DMS 273 (cell line): Measurements from ENCODE around the gene ATP2B2.
A peak's percentile ranks its signal among the peaks of the same experiment; 100 is the strongest.

ENCODE experiments used
- DNase-seq: peaks from one replicate; lab custom pipeline; 2025; ENCODE audit not compliant: unreplicated experiment; lab: John Stamatoyannopoulos, UW

ATP2B2 gene

DNA sequence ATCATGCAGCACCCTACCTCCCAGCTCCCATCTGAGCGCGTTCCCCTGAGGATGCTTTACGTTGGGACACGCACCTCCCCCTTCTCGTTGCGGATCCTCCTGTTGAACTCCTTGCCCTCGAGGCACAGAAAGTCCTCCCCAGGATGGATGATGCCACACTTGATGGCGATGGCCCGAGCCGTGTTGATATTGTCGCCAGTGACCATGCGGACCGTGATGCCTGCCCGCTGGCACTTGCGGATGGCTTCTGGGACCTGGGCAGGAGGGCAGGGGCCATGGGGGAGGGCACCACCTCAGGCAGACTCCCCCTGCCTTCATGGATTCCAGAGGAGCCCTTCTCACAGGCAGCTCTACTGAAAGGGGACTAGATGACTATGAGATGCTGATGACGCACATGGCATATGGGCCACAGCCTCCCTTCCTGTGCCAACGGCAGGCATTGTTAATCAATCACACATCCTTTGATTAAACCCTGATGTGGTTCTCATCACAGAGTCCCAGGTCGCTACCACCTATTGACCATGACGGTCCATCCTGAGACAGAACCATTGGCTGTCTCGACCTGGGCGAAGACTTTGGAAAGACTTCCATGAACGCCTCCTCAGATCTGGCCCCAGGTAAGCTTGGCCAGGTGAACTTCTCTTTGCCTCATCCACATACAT is 154.9 kb downstream of the ATP2B2 start:
- DNase-seq = no peak

DNA sequence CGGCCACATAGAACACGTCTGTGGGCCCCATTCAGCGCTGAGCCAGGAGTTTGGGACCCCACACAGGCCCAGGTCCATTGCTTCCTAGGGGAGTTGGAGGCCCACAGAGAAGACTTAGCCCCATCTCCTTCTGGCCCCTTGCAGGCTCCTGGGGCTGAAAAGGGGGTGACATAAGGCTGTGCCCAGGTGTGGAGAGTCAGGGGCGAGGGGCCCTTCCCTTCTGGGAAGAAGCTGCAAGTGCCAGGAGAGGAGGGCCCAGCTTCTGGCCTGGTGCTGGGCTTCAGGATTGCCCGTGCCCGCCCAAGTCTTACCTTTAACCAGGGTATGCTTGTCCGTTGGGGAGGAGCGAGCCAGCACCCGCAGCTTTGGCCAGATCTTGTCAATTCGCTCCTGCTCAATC is 155.6 kb downstream of the ATP2B2 start:
- DNase-seq = no peak

DNA sequence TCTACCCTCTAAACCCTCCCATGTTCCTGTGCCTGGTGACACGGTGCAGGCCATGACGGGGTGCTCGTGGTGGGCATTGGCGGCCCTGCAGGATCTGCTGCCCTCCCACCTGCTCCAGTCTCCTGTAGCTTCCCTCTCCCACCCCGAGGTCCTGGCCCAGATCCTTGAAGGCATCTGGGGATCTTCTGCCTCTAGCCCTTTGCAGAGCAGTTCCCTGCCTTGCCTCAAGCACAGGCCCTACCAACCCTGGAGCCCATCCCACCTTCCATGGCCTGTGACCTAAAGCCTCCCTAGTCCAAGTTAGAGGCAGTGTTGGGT is 157.0 kb downstream of the ATP2B2 start:
- no peak for DNase-seq

DNA sequence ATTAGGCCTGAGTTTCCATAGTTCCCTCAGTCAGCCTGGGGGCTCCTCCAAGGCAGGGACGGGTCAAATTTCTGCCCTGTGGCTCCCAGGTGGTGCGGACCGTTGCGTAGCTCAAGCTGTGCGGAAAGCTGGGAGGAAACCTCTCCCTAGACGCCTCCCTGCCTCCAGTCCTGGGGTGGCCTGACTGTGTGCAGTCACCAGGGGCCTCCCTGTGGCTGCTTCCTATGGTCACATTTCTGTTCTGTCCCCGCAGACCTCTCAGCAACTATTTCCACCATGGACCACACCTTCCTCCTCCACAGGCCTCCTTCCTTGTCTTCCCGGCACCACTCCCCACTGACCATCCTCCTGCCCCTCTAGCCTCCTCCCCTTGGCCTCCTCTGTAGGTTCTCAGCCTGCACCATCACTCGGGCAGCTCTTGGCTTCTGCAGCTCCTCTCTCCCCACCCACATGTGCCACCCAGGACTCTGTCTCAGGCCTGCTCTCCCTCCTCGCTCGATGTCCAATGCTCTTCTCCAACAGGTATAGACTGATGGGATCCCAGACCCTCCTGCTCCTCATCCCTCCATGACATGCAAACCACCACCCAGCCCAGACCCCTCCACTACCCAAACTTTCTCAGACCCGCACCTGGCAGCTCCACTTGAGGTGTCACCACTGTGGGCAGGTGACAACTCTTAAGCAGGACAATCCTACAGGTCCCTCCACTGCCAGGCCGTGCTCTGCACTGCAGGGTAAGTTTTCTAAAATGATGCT is 157.6 kb downstream of the ATP2B2 start:
- no peak for DNase-seq

DNA sequence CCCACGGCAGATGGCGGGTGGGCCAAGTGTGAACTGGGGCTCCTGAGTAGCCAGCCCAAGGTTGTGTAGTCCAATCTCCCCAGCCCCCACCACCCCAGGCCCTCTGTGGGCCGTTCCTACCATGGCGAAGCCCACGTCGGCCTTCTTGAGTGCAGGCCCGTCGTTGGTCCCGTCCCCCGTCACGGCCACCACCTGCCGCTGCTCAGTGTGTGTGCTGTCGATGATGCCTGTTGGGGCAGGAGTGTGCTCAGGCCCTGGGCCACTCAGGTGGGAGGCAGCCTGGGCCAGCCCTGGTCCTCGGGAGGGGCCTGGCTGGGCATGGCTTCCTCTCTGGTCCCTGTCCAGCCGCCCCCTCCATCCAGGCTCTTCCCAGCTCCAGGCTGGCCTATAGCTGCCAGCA is 159.5 kb downstream of the ATP2B2 start:
- DNase-seq = no peak

DNA sequence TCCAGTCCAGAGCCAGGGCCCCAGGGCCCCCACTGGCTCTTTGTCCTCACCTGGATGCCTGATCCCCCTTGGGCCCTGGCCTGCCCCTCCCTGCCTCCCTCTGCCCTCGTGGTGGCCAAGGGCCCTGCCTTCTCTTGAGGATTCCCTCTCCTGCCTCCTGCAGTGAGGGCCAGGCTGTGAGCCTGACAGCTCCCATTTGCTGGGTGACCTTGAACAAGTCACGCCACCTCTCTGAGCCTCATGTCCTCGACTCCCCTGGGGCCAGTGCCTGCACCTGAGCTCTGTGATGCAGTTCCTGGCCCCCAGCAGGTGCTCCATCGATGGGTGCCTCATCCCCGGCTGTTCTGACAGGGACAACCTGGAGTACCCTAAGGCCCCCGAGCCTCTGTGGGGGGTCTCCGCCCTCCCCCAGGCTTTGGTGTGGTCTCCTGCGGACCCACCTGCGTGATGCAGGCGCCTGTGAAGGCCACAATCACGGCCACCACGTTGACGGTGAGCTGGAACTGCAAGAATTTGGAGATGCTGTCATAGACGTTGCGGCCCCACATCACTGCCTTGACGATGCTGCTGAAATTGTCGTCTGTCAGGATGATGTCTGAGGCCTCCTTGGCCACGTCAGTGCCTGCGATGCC is 160.3 kb downstream of the ATP2B2 start:
- DNase-seq = no peak

DNA sequence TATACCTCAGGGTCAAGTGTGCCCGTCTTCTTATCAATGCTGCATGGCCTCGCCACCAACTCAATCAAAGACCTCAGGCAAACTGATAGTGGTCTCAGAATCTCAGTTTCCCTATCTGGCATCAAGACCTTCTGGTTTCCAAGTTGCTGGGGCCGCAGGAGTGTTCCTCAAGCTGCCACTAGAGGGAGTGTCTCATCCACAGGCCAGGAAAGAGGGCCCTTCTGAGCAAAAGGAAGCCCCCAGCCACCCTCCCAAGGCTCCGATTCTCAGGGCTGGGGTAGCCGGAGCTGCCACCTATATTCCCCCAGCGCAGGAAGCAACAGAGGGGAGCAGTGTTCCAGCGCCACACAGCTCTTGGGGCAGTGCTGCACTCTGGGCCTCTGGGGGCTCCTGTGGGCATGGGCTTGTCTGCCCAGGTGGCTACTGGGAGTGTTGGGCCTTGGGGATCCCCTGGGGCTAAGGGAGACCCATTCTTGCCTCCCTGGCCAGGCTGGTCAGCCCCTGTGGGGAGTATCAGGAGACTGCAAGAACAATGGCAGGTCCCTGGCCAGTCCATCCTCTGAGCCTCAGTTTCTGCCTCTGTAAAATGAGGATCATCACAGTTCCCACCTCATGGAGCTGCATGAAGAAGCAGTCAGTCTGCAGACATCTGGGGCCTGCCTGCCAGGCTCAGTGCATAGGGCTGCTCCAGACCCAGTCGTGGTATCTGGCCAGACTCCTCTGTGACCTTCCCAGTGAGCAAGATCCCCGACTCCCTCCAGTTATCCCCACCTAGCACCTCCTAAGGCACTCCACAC is 161.0 kb downstream of the ATP2B2 start:
- peak; percentile 69 for DNase-seq

DNA sequence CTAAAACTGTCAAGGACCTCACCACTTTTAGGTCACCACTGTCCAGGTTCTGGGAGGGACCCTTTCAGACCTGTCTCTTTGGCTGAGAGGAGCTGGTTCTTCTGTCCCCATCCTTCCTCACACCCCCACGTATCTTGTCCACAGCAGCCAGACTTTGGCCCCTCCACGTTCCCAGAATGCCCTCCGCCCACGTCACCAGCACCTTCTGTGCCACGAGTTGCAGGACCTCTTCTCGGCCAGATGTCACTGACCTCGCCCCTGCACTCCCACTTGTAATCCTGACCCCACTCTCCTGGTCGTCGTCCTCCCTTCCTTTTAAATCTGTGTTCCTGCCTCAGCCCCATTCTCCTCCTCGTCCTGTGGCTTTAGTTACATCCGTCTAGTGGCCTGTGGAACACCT is 161.9 kb downstream of the ATP2B2 start:
- DNase-seq = no peak

DNA sequence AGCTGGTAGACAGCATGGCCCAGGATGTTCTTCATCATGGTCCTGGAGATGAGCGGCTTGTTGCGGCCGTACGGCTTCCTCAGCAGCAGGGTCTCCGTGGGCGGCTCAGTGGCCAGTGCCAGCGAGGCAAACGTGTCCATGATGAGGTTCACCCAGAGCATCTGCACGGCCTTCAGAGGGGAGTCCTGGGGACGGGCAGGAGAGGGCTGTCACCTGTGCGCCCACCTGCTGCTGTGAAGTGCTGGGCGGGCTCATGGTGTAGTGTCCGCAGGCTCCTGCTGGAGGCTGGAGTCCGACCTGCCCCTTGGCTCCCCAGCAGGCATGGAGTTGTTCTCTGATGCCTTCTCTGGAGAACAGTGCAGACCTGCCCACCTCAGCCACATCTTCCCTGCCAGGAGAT is 162.6 kb downstream of the ATP2B2 start:
- no peak for DNase-seq

DNA sequence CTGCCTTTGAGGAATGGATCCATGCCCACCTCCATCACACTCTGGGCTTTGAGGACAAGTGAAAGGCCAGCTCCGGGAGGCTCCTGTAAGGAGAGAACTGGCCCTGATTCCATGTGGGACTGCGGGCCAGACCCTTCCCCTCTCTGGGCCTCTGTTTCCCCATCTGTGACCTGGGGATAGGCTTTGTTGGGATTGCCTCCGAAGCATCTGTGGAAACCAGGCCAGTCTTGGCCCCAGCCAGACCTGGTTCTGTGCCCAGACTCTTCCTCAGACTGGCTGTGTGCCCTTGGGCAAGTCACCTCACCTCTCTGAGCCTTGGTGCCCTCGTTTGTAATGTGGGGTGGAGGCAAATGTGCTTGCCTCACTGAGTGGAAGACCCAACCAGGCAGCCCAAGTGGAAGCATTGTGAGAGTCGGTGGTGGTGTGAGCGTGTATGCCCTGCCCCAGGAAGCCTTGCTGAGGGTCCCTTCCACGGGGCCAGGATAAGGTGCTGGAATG is 163.4 kb downstream of the ATP2B2 start:
- DNase-seq = no peak

DNA sequence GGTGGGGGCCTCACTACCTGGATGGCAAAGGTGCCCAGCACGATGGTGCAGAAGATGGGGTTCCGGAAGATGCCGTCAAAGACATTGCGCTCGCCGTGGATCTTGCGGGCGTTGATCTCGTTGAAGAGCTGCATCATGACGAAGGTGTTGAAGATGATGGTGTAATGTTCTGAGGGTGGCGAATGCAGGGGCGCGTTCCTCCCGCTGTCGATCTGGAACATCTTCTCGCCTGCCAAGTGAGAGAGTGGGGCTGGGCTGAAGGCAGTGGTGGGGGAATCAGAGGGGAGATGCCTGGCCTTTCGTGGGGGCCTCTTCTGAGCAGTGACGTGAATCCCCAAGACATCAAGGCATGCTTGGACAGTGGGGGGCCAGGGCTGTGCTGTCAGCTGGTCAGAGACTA is 164.9 kb downstream of the ATP2B2 start:
- DNase-seq = no peak

DNA sequence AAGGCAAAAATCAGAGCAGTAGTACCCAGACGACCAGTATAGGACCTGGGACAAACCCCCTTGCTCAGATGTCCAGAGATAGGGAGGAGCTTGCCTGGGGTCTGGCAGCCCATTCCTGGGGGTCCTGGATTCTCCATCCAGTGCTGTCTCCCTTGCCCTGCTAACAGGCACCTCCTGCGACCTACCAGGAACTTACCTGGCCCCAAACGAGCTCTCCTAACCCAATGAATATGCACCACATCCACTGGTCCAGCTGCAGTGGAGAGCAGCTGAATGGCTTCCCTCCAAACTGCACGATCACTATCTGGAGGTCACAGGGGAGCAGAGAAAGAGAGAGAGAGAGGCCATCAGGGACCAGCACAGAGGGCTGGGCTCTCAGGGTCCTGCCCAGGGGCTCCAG is 165.3 kb downstream of the ATP2B2 start:
- DNase-seq = no peak

DNA sequence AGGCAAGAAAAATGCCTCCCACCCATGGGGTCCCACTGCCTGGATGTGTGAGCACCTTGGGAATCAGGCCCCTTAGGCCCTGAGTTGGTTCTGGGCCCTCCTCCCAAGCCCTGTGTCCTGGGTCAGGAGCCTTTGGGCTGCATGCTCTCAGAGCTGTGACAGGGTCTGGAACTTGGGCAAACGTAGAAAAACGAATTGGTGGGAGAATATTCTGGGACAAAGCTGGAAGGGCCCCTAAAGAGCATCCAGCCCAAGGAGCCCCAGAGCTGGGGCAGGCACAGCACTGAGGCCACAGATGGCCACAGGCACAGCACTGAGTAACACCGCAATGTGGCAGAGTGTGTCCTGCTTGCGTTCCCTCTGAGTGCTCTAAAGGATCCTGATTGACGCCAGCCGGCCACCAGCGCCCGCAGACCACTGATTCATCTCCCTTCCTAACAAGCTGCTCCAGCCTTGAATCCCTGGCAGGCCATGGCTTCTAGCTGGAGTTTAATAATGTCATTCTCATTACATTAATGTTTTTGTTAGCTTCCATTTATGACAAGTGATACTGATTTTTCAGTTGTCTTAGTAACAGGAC is 165.9 kb downstream of the ATP2B2 start:
- DNase-seq = no peak

DNA sequence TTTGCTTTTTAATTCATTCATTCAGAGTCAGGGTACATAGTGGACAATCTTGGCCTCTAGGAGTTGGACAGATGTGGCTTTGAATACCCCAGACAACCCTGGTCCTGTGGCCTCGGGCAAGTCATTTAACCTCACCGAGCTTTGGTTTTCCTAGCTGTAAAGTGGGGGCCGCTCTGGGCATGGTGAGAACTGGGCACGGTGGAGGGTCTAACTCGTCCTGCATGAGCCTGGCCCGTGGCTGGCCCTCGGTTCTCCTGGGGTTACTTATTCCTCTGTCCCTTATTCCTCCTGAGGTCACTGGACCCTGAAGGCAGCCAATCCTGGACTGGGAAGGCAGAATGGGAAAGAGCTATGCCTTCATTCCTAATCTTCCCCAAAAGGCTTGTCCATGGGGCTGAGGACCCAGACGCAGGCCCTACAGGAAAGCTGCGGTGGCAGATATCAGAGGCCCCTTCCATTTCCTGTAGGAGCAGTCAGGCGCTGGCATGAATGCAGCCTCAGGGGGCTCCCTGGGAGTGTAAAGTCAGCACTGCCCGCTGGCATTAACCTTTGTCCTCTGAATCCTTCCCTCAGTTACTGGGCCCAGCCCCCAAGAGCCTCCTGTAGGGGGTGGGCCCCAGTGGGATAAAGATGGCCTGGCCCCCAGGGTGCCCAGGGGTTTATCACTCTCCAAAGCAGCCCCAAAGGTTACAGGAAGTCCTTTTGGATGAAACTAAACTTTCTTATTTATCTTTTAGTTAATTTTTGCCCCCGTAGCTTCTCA is 166.6 kb downstream of the ATP2B2 start:
- DNase-seq = no peak

DNA sequence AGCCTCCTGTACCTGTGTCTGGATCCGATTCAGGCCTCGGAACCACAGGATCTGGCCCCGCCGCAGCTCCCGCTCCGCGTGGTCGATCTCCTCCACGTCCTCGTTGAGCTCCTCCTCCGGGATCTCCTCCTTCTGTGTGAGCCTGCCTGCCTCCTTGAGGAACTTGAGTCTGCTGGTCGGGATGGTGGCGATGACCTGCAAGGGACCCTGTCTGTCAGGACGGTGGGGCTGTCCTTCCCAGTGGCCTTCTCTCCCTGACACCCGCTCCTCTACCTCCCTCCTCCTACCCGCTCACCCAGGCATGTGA is 167.3 kb downstream of the ATP2B2 start:
- DNase-seq = no peak

DNA sequence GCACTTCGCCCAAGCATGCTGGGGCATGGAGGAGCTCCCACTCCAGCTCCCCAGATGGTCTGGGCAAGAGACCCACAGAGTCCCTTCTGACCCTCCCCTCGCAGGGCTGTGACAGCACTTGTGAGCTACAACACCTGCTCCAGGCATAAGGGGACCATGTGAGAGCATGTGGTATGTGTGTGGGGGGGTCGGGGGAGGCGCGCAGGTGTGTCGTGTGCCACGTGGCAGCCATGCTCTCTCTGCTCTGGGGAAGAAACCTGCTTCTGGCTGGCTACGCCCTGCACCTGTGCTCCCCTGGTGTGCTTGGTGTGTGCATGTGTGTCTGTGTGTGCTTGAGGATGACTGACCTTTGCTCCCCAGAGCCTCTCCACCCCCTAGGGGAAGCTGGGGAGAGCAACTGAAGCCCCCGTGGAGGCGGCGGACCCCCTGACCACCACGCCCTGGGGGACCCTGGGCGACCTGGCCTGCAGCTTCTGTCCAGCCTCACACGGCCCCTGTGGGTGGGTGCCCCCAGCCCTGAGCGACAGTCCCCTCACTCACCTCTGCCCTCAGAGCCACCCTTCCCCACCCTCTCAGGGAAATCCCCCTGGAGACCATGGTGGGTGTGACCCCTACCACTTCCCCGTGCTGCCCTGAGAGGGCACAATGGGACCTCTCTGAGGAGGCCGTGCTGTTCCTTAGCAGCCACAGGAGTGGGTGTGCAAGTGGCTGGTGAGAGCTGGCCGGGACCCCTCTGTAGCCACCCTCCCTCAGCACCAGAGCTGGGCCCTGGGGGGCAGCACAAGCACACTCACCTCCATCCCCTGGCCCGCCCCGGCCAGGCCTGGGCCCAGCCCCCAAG is 167.8 kb downstream of the ATP2B2 start:
- DNase-seq = peak; percentile 80

DNA sequence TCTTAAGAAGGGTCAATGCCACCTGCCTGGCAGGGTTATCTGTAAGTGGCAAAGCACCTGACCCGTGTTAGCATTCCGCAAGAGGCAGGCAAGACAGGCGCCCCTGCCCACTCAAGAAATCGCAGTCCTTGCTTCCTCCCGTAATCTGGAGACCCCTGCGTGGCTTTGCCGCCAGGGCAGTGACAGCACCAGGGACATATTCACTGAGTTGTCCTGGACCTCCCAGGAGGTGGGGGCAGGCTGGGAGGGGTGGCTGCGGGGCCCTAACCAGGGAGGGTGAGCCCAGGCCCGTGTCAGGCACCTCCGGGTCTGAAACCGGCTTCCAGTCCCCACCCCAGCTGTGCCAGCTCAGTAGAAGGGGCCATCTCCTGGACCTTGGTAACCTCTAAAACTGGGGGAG is 168.6 kb downstream of the ATP2B2 start:
- DNase-seq = no peak

DNA sequence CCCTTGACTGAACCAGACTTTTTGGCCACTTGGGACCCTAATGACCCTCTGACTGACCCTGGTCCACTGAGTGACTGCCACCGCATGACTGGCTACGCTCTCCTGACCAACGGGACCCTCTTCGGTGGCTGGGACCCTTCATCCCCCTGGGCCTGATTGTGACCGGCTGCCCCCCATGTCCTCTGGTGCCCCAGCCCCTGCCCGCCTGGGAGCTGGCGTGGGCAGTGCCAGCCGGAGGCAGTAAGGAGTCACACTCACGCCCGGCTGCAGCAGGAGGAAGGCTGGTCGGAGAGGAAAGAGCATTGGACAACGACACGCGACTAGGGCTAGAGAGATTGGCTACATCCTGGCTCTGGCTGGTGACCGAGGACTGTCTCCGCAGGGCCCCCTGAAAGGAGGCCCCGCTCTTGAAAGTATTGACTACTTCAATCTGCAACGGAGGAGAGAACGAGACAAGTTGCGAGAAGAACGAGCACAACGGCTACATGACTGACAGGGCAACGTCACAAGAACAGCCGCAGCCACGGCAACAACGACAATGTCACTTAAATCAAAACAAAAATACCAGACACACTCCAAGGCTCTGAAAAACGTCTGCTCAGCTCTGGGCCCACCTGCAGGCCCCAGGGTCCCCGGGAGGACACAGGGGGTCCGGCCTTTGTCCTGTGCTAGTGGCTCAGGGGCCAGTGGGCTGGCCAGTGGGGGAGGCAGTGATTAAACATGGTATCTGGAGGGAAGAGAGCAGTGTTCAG is 169.3 kb downstream of the ATP2B2 start:
- DNase-seq = no peak

DNA sequence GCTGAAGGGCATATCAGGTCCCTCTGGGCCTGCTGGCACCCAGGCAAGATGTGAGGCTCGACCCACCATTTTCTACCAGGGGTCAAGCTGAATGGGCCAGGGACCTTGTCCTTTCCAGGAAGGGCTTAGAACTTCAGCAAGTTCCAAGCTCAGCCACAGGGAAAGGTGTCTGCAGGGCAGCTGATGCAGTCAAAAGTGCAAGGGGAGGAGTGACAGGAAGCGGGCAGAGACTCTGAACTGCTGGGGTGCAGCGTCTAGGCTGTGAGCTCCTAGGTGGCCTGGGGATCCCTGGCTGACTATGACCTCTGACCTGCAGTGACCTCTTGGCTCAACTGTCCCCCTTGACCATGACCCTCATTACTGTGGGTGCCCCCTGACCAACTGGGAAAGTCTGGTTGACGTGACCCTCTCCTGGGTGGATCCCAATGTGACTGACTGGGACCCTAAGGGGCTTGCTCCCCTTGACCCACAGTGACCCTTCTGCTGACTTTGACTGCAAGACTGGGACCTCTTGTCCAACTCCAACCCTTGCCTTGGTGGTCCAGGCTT is 170.1 kb downstream of the ATP2B2 start:
- DNase-seq = no peak
